CD4-positive, CD25-positive, alpha-beta regulatory T cell (primary cell): ENCODE results near the gene SORT1. TPM values are rescaled to one million over a fixed set of nuclear protein-coding genes. Genes with fewer than 3 reads are reported as not detected.
"Not testable (repeated sequence)": the region's sequence is repeated elsewhere in the genome, so short reads cannot be mapped to it uniquely, and the experiment has no call there.

ENCODE experiments used
- ATAC-seq, 2 donors: fragments of 150-1000 bp; cut with Tn5 transposase; one replicate each; pipeline ENCODE4 v1.10.0; 2021; ENCODE audit warnings: low read depth in 2 of 2, moderate number of reproducible peaks in 2 of 2, moderate library complexity in 1 of 2
- DNase-seq, 3 donors: peaks; one replicate each; pipeline versions ENCODE4 v3.0.0 to v3.0.0-alpha.2; 2012 to 2022; ENCODE audit warnings: mixed read lengths in 1 of 3
- H3K27ac ChIP-seq: one replicate; pipeline ENCODE4 v1.7.0; 2013; ENCODE audit warnings: mild to moderate bottlenecking, low read length; ENCODE audit not compliant: insufficient read depth, poor library complexity, severe bottlenecking
- H3K27me3 ChIP-seq: one replicate; pipeline ENCODE4 v1.7.0; 2013; ENCODE audit warnings: low read length; ENCODE audit not compliant: control insufficient read depth, insufficient read depth
- H3K36me3 ChIP-seq: one replicate; pipeline ENCODE4 v1.7.0; 2013; ENCODE audit warnings: mild to moderate bottlenecking, low read length, moderate library complexity; ENCODE audit not compliant: control insufficient read depth, insufficient read depth
- H3K4me1 ChIP-seq: 2 replicates; pipeline ENCODE4 v1.7.0; 2013; ENCODE audit warnings: mild to moderate bottlenecking, low read length; ENCODE audit not compliant: insufficient read depth, control insufficient read depth, poor library complexity, severe bottlenecking
- H3K4me3 ChIP-seq: one replicate; pipeline ENCODE4 v1.7.0; 2013; ENCODE audit warnings: low read depth, mild to moderate bottlenecking, low read length, moderate library complexity
- H3K9me3 ChIP-seq, 2 experiments: 1 replicate in 1 of 2; 2 replicates in 1 of 2; pipeline ENCODE4 v1.7.0; 2013; ENCODE audit warnings: low read length in 2 of 2, mild to moderate bottlenecking in 1 of 2, moderate library complexity in 1 of 2; ENCODE audit not compliant: control insufficient read depth in 2 of 2
- H3K27ac Mint-ChIP-seq, 3 donors: one replicate each; pipeline ENCODE4 v1.8.0; 2020 to 2022; ENCODE audit warnings: mild to moderate bottlenecking in 3 of 3, mixed read lengths in 3 of 3, moderate library complexity in 2 of 3
- H3K27me3 Mint-ChIP-seq: one replicate; pipeline ENCODE4 v1.8.0; 2022; ENCODE audit warnings: mild to moderate bottlenecking, mixed read lengths
- H3K36me3 Mint-ChIP-seq: one replicate; pipeline ENCODE4 v1.8.0; 2020; ENCODE audit warnings: mixed read lengths
- H3K4me1 Mint-ChIP-seq, 4 donors: one replicate each; pipeline ENCODE4 v1.8.0; 2020 to 2022; ENCODE audit warnings: mixed read lengths in 4 of 4, mild to moderate bottlenecking in 1 of 4
- H3K4me3 Mint-ChIP-seq, 4 donors: one replicate each; pipeline ENCODE4 v1.8.0; 2020 to 2022; ENCODE audit warnings: mild to moderate bottlenecking in 4 of 4, mixed read lengths in 4 of 4, moderate library complexity in 3 of 4
- H3K9me3 Mint-ChIP-seq, 7 donors: one replicate each; pipeline ENCODE4 v1.8.0; 2020 to 2022; ENCODE audit warnings: mixed read lengths in 7 of 7, mild to moderate bottlenecking in 3 of 7, moderate library complexity in 2 of 7
- polyA plus RNA-seq, 4 donors: library from polyadenylated mRNA; unstranded; fragments of 300-500 nt; fragmentation: Illumina TruSeq; gene quantifications; one replicate each; pipeline ENCODE4 v1.2.3, GENCODE V29; 2021
- total RNA-seq: library from RNA; stranded (reverse); gene quantifications from one replicate; pipeline ENCODE4 v1.2.3, GENCODE V29; 2022

Gene SORT1
- total and polyA plus RNA-seq, 5 donors from 2014 or later, result 0.86 TPM; not detected in 4

DNA sequence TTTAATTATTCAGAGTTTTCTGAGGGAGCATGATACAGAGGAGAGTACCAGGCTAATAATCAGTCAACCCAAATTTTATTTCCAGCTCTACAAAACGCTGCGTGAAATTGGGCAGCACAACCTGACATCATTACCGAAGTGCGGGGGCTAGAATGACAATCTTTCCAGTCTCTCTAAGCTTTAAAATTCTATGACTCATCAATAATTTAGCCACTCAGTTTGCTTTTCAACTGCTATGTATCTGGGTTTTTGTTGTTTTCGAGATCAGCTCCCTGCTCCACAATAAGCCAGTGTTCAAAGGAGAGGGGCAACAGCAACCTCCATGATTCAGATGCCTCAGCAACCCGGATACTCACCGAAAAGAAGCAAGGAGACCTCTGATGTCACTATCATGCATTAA lies 13.9 kb downstream of the SORT1 start:
- H3K27ac ChIP-seq, result no peak overlapping the region
- Mint-ChIP-seq H3K4me3 (no peak overlapping the region), H3K4me1 (no peaks in the 10 kb centered on the region), H3K27me3 (peaks cover 26% of the 10 kb centered on the region), H3K36me3 (no peaks in the 10 kb centered on the region), H3K27ac (no peak overlapping the region), H3K9me3 (no peaks in the 10 kb centered on the region)
- peaks cover 4% of the 10 kb centered on the region for H3K27me3 ChIP-seq
- H3K9me3 ChIP-seq, result no peaks in the 10 kb centered on the region
- no peaks in the 10 kb centered on the region for H3K36me3 ChIP-seq
- no peak overlapping the region for H3K4me3 ChIP-seq
- DNase-seq (no peak), ATAC-seq (no peak)
- H3K4me1 ChIP-seq, result no peaks in the 10 kb centered on the region

DNA sequence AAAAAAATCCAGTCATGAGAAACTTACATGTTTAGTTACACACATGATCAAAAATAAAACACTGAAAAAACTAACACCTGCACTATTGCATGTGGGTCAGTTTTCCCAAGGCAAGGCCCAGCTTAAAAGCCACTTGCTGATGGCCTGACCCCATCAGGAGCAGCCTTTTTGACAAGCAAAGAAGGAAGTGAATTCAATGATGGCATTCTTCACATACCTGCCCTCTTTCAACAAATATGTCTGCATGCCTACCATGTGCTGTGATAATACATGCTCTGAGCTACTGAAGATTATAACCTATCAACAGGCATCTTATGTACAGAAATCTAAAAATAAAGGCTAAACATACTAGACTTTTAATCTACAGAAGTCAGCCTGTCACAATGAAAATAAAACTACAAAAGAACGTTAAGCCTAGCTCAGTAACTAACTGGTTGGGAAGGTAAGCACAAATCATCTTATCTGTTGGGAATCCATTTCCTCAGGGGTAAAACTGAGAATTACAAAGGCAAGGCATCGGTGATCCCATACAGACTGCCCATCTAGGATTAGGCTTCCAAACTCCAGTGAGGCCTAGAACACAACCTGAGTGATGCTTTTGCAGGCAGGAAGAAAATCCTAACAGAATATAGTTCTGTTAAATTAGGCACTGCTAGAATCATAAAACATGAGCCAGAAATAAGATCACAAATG lies 14.5 kb downstream of the SORT1 start:
- H3K27ac ChIP-seq, result no peak overlapping the region
- Mint-ChIP-seq H3K4me3 (no peak overlapping the region), H3K4me1 (no peaks in the 10 kb centered on the region), H3K27ac (no peak overlapping the region), H3K36me3 (no peaks in the 10 kb centered on the region), H3K9me3 (no peaks in the 10 kb centered on the region), H3K27me3 (peaks cover 20% of the 10 kb centered on the region)
- H3K36me3 ChIP-seq, result no peaks in the 10 kb centered on the region
- H3K4me1 ChIP-seq, result no peaks in the 10 kb centered on the region
- ATAC-seq (no peak), DNase-seq (no peak)
- no peak overlapping the region for H3K4me3 ChIP-seq
- H3K9me3 ChIP-seq, result no peaks in the 10 kb centered on the region
- H3K27me3 ChIP-seq, result peaks cover 3% of the 10 kb centered on the region

DNA sequence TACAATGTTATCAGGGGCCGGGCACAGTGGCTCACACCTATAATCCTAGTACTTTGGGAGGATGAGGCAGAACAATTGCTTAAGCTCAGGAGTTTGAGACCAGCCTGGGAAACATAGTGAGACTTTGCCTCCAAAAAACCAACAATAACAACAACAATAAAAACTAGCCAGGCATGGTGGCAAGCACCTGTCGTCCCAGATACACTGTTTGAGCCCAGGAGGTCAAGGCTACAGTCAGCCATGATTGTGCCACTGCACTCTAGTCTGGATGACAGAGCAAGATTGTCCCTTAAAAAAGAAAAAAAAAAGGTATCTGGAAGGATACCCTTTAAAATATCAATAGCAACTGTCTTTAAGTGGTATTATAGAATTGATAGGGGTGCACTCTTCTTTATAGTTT lies 16.1 kb downstream of the SORT1 start:
- Histone ChIP-seq H3K9me3 (no peaks in the 10 kb centered on the region), H3K36me3 (no peaks in the 10 kb centered on the region), H3K4me1 (no peaks in the 10 kb centered on the region), H3K27me3 (no peaks in the 10 kb centered on the region), H3K27ac (no peak overlapping the region), H3K4me3 (no peak overlapping the region)
- Mint-ChIP-seq H3K4me3 (no peak overlapping the region), H3K27me3 (peaks cover 15% of the 10 kb centered on the region), H3K9me3 (no peaks in the 10 kb centered on the region), H3K27ac (no peak overlapping the region), H3K4me1 (no peaks in the 10 kb centered on the region), H3K36me3 (no peaks in the 10 kb centered on the region)
- ATAC-seq (no peak), DNase-seq (no peak)

DNA sequence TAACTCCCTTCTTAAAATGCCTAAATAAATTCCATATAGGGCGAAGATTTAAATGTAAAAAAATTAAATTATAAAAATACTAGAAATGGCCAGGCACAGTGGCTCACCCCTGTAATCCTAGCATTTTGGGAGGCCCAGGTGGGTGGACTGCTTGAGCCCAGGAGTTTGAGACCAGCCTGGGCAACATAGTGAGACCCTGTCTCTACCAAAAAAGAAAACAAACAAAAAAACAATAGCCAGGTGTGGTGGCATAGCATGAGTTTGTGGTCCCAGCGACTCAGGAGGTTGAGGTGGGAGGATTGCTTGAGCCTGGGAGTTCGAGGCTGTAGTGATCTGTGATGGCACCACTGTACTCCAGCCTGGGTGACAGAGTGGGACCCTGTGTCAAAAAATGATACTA lies 17.8 kb downstream of the SORT1 start:
- ATAC-seq (no peak), DNase-seq (no peak)
- H3K36me3 Mint-ChIP-seq, result no peaks in the 10 kb centered on the region
- Histone ChIP-seq H3K4me3 (no peak overlapping the region), H3K9me3 (no peaks in the 10 kb centered on the region), H3K27me3 (no peaks in the 10 kb centered on the region), H3K27ac (no peak overlapping the region), H3K36me3 (no peaks in the 10 kb centered on the region), H3K4me1 (no peaks in the 10 kb centered on the region)
- no peaks in the 10 kb centered on the region for H3K9me3 Mint-ChIP-seq
- no peaks in the 10 kb centered on the region for H3K4me1 Mint-ChIP-seq
- H3K4me3 Mint-ChIP-seq, result no peak overlapping the region
- no peak overlapping the region for H3K27ac Mint-ChIP-seq
- H3K27me3 Mint-ChIP-seq, result peaks cover 15% of the 10 kb centered on the region

DNA sequence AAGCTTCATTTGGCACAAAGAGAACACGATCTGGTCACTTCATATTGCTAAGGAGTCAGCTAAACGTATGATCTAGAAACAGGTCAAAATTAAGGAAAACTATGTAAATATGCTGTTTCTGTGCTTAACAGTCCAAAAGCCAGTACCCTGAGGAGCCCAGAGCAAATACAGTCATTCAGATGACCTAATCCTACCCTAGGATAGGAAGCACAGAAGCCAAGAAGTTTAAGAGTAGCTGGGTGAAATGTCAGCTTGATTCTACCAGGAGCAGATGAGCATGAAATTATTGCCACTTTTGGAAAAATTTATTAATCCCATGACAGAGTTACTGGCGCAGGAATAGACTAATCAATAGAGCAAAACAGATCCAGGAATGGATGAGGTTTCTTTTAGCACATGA lies 18.3 kb downstream of the SORT1 start:
- H3K4me3 ChIP-seq, result no peak overlapping the region
- peaks cover 15% of the 10 kb centered on the region for H3K27me3 Mint-ChIP-seq
- H3K9me3 Mint-ChIP-seq, result no peaks in the 10 kb centered on the region
- H3K27ac ChIP-seq, result no peak overlapping the region
- no peaks in the 10 kb centered on the region for H3K36me3 Mint-ChIP-seq
- H3K4me1 ChIP-seq, result no peaks in the 10 kb centered on the region
- H3K27me3 ChIP-seq, result no peaks in the 10 kb centered on the region
- H3K4me3 Mint-ChIP-seq, result no peak overlapping the region
- H3K36me3 ChIP-seq, result no peaks in the 10 kb centered on the region
- no peak for ATAC-seq
- H3K9me3 ChIP-seq, result no peaks in the 10 kb centered on the region
- H3K4me1 Mint-ChIP-seq, result no peaks in the 10 kb centered on the region
- H3K27ac Mint-ChIP-seq, result no peak overlapping the region
- DNase-seq, result no peak

DNA sequence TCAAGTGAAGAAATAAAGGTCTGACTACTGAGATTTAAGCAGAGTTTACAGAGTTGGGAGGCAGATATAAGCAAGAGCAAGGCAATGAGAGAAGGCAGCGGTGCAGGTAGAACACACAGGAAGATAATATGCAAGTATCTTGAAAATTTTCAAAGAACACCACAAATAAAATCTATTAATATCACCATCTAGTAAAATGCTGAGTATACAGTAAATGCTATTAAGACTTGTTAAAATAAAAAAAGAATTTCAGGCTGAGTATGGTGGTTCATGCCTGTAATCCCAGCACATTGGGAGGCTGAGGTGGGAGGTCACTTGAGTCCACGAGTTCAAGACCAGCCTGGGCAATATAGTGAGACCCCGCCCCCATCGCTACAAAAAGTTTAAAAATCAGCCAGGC lies 20.0 kb downstream of the SORT1 start:
- H3K36me3 Mint-ChIP-seq, result no peaks in the 10 kb centered on the region
- Histone ChIP-seq H3K27ac (no peak overlapping the region), H3K9me3 (no peaks in the 10 kb centered on the region), H3K27me3 (no peaks in the 10 kb centered on the region), H3K4me1 (no peaks in the 10 kb centered on the region), H3K36me3 (no peaks in the 10 kb centered on the region), H3K4me3 (no peak overlapping the region)
- peaks cover 8% of the 10 kb centered on the region for H3K27me3 Mint-ChIP-seq
- no peaks in the 10 kb centered on the region for H3K4me1 Mint-ChIP-seq
- no peak for ATAC-seq
- DNase-seq, result no peak
- no peak overlapping the region for H3K4me3 Mint-ChIP-seq
- H3K9me3 Mint-ChIP-seq, result no peaks in the 10 kb centered on the region
- H3K27ac Mint-ChIP-seq, result no peak overlapping the region

DNA sequence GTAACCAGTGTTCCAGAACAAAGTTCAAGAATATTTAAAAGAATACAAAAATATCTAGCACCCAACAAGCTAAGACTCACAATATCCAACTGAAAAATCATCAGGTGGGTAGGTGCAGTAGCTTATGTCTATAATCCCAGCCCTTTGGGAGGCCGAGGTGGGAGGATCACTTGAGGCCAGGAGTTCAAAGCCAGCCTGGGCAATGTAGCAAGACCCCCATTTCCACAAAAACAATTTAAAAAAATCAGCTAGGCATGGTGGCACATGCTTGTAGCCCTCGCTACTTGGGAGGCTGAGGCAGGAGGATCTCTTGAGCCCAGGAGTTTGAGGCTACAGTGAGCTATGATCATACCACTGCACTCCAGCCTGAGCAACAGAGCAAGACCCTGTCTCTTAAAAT lies 24.0 kb downstream of the SORT1 start:
- not testable (repeated sequence) for H3K27me3 ChIP-seq, H3K27ac ChIP-seq, H3K4me3 ChIP-seq, H3K4me3 Mint-ChIP-seq, H3K9me3 Mint-ChIP-seq, H3K27ac Mint-ChIP-seq, H3K9me3 ChIP-seq, H3K4me1 Mint-ChIP-seq, H3K4me1 ChIP-seq, H3K36me3 Mint-ChIP-seq, DNase-seq, H3K36me3 ChIP-seq, ATAC-seq
- peaks cover 18% of the 10 kb centered on the region for H3K27me3 Mint-ChIP-seq

DNA sequence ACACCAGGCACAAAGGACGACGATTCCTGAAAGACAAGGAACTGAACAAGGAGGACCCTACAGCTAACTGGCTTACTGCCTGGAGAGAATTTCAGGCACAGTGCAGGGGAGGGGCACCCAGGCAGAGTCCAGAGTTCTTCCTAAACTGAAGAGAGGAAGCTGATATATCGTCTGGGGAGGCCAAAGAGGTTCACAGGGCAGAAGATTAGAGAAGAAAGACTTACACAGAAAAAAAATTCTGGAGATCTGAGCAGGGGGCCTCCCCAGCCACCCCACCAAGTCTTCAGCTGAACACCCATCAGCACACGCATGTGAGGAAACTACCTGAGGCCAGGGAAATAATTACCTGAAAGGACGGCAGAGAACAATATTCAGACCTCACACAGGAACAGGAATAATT lies 24.6 kb downstream of the SORT1 start:
- H3K4me3 ChIP-seq, result no peak overlapping the region
- H3K4me3 Mint-ChIP-seq, result no peak overlapping the region
- H3K9me3 Mint-ChIP-seq, result no peaks in the 10 kb centered on the region
- no peaks in the 10 kb centered on the region for H3K9me3 ChIP-seq
- H3K27me3 ChIP-seq, result peaks cover 15% of the 10 kb centered on the region
- H3K4me1 ChIP-seq, result no peaks in the 10 kb centered on the region
- H3K36me3 ChIP-seq, result no peaks in the 10 kb centered on the region
- peaks cover 0 to 2% (median 0%) of the 10 kb centered on the region in 4 donors for H3K4me1 Mint-ChIP-seq
- H3K27ac Mint-ChIP-seq, result no peak overlapping the region
- DNase-seq, result no peak
- ATAC-seq, result no peak
- H3K27ac ChIP-seq, result no peak overlapping the region
- peaks cover 21% of the 10 kb centered on the region for H3K27me3 Mint-ChIP-seq
- no peaks in the 10 kb centered on the region for H3K36me3 Mint-ChIP-seq
